Left lung (tissue), 10 donors: Measurements from ENCODE around the gene TPK1. TPM values are rescaled to one million over a fixed set of nuclear protein-coding genes. Genes with fewer than 3 reads are reported as not detected.
A peak's percentile ranks its signal among the peaks of the same experiment; 100 is the strongest.

Experiments used
- ATAC-seq: fragments of 200-7000 bp; cut with Tn5 transposase; one replicate; pipeline ENCODE4 v1.9.1; 2020; ENCODE audit warnings: moderate library complexity
- DNase-seq, 4 donors: peaks; one replicate each; pipeline ENCODE4 v3.0.0-alpha.2; 2013 to 2020
- H3K27ac ChIP-seq, 2 donors: fragments of 200-600 bp; sonication (generic) in 1 of 2; one replicate each; pipeline versions ENCODE4 v1.5.0 to v1.8.0; 2020 to 2021
- H3K27me3 ChIP-seq, 2 donors: fragments of 200-600 bp; sonication (generic) in 1 of 2; one replicate each; pipeline versions ENCODE4 v1.5.0 to v1.8.0; 2020 to 2021
- H3K36me3 ChIP-seq, 2 donors: fragments of 200-600 bp; sonication (generic) in 1 of 2; one replicate each; pipeline versions ENCODE4 v1.5.0 to v1.8.0; 2020 to 2021
- H3K4me1 ChIP-seq, 2 donors: fragments of 200-600 bp; one replicate each; pipeline ENCODE4 v1.8.0; 2021
- H3K4me3 ChIP-seq, 2 donors: fragments of 200-600 bp; sonication (generic) in 1 of 2; one replicate each; pipeline versions ENCODE4 v1.5.0 to v1.8.0; 2020 to 2021; ENCODE audit warnings: mild to moderate bottlenecking in 1 of 2
- H3K9me3 ChIP-seq, 2 donors: fragments of 200-600 bp; sonication (generic) in 1 of 2; one replicate each; pipeline versions ENCODE4 v1.5.0 to v1.8.0; 2020 to 2021
- intact Hi-C, 2 donors: fragments of 100-400 bp; cut with DNase I; formaldehyde crosslinking; loops; one replicate each; pipeline versions ENCODE4 v1.11.2 to v1.14.2; 2022
- polyA plus RNA-seq, 6 donors: library from polyadenylated mRNA; unstranded; fragments of 120-200 nt; gene quantifications; one replicate each; pipeline ENCODE4 v1.2.1, GENCODE V29; 2013; ENCODE audit not compliant: insufficient read length in 6 of 6
- total RNA-seq, 2 donors: library from RNA; stranded (reverse); fragmentation: NEBNext Ultra II Directional; extraction: Animal tissue kit (Norgen Biotek cat#: 25700); gene quantifications; one replicate each; pipeline ENCODE4 v1.2.1, GENCODE V29; 2021
- TF ChIP-seq, protein P1 (sequence below), 2 donors: fragments of 200-600 bp; sonication (generic) in 1 of 2; IDR thresholded peaks; one replicate each; pipeline versions ENCODE4 v1.5.0 to v1.8.0; 2021; ENCODE audit warnings: antibody characterized with exemption in 2 of 2
- donor health status: DM: no; HTN: yes; CAD: no.
- donor health status: DM: no; HTN: no; CAD: no.

Gene TPK1
- total and polyA plus RNA-seq, 8 donors = 4.1 to 15.5 (median 4.8) TPM

GRCh38 chr7:144459635-144460034 lies 376.2 kb downstream of the TPK1 start:
- ATAC-seq = peak; percentile 54
- Histone ChIP-seq H3K36me3 (no peaks in the 10 kb centered on the region), H3K4me1 (no peaks in the 10 kb centered on the region), H3K9me3 (peaks cover 0 to 11% of the 10 kb centered on the region in 2 donors), H3K27ac (no peak overlapping the region), H3K4me3 (no peak overlapping the region), H3K27me3 (no peaks in the 10 kb centered on the region)
- DNase-seq = no peak
- TF ChIP-seq, protein P1, sequence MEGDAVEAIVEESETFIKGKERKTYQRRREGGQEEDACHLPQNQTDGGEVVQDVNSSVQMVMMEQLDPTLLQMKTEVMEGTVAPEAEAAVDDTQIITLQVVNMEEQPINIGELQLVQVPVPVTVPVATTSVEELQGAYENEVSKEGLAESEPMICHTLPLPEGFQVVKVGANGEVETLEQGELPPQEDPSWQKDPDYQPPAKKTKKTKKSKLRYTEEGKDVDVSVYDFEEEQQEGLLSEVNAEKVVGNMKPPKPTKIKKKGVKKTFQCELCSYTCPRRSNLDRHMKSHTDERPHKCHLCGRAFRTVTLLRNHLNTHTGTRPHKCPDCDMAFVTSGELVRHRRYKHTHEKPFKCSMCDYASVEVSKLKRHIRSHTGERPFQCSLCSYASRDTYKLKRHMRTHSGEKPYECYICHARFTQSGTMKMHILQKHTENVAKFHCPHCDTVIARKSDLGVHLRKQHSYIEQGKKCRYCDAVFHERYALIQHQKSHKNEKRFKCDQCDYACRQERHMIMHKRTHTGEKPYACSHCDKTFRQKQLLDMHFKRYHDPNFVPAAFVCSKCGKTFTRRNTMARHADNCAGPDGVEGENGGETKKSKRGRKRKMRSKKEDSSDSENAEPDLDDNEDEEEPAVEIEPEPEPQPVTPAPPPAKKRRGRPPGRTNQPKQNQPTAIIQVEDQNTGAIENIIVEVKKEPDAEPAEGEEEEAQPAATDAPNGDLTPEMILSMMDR (IDR thresholded peaks at IDR 0.05) = no peak
- intact Hi-C loops = no loop called here

DNA sequence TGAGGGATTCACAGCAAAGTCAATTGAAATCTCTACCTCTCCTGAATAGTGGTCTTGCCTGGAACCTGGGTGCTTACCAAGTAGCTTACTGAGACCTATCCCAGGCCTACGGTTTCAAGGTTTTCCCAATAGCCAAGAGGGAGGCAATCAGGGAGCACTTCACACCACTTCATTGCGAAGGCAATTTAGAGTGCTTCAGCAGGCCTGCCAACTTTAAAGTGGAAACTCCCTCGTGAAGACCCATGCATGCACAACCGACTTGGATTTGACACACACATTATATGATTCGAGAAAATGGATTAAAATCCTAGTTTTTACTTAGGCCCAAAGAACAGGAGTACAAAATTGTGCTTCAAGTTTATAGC lies 380.8 kb downstream of the TPK1 start:
- DNase-seq = no peak
- Histone ChIP-seq H3K36me3 (no peaks in the 10 kb centered on the region), H3K27me3 (no peaks in the 10 kb centered on the region), H3K4me1 (no peaks in the 10 kb centered on the region), H3K9me3 (no peaks in the 10 kb centered on the region), H3K4me3 (no peak overlapping the region), H3K27ac (no peak overlapping the region)
- peak; percentile 77 for ATAC-seq
- intact Hi-C loops = no loop called here
- TF ChIP-seq, protein P1 (IDR thresholded peaks at IDR 0.05) = no peak

DNA sequence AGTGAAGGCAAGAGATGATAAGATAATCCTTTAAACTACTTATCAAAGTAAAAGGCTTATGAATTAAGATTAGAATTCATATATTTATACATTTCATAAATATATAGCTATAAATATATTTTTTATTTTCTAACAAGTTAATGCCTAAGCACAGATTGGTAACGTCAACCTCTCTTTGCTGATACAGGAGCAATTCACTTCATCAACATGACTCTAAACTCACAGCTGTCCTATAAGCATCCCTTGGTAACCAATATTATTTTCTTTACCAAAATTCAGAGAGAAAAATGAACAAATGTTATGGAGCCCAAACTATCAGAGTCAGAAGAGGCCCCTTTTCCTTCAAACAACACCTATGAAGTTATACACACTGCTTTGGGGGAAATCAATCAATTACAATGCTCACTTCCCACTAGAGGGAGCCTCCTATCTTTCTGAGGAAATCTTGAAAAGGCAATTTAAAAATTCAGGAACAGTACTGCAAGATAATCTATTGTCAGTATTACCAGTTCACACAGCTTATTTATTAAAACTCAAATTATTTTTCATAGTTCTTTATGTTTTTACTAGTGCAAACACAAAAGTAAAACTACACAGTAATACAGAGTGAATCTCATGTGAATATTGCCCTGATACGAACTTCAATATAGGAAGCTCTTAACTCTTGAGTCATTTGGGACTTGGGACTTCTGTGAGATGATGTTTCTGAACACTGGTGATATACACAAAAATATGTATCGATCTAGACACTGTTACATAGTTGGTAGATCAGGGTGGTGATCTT lies 381.4 kb downstream of the TPK1 start:
- Histone ChIP-seq H3K9me3 (no peaks in the 10 kb centered on the region), H3K27ac (no peak overlapping the region), H3K27me3 (no peaks in the 10 kb centered on the region), H3K4me1 (no peaks in the 10 kb centered on the region), H3K4me3 (no peak overlapping the region), H3K36me3 (no peaks in the 10 kb centered on the region)
- intact Hi-C loops = no loop called here
- no peak for DNase-seq
- ATAC-seq = no peak
- TF ChIP-seq, protein P1 (IDR thresholded peaks at IDR 0.05) = peak in 1 of 2 donors; percentile 26

- ATAC-seq (no peak), DNase-seq (no peak)
- TF ChIP-seq, protein P1 (IDR thresholded peaks at IDR 0.05) = no peak
- Histone ChIP-seq H3K4me3 (no peak overlapping the region), H3K4me1 (no peaks in the 10 kb centered on the region), H3K36me3 (no peaks in the 10 kb centered on the region), H3K27me3 (no peaks in the 10 kb centered on the region), H3K9me3 (no peaks in the 10 kb centered on the region), H3K27ac (no peak overlapping the region)
- intact Hi-C loops = no loop called here
These were observed 383.8 kb downstream of the TPK1 start for GRCh38 chr7:144452064-144452463.

DNA sequence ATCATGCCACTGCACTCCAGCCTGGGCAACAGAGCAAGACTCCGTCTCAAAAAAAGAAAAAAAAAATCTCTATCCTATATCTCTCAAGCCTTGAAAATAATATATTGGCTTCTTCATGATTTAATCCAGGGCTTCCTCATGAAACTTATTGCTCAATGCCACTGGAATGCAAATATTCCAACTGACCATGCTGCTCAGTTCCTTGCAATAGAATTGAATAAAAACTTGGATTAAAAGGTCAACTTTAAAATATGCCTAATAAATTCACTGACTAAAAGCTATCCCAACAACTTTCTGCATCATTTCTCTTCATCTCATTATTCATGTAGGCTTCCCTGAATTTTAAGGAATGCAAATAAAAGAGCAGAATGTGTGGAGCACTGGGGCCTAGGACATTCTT lies 390.3 kb downstream of the TPK1 start:
- ATAC-seq = no peak
- Histone ChIP-seq H3K4me1 (no peaks in the 10 kb centered on the region), H3K4me3 (no peak overlapping the region), H3K36me3 (no peaks in the 10 kb centered on the region), H3K27ac (no peak overlapping the region), H3K9me3 (no peaks in the 10 kb centered on the region), H3K27me3 (no peaks in the 10 kb centered on the region)
- no peak for DNase-seq
- intact Hi-C loops = no loop called here
- TF ChIP-seq, protein P1 (IDR thresholded peaks at IDR 0.05) = no peak
